Liver (tissue), 9 donors: ENCODE measurements around the gene SREBF2. TPM values are rescaled to one million over a fixed set of nuclear protein-coding genes. Genes with fewer than 3 reads are reported as not detected.

Source experiments
- DNase-seq: peaks from one replicate; pipeline ENCODE4 v3.0.0-alpha.2; 2017; ENCODE audit warnings: low spot score
- H3K27ac ChIP-seq, 2 donors: one replicate each; pipeline ENCODE4 v1.7.0; 2013; ENCODE audit warnings: inconsistent platforms in 2 of 2, low read length in 2 of 2, control low read depth in 1 of 2, low read depth in 1 of 2, mild to moderate bottlenecking in 1 of 2
- H3K27me3 ChIP-seq, 4 donors: one replicate each; pipeline versions ENCODE4 v1.6.1 to v1.7.0; 2013; ENCODE audit warnings: low read length in 3 of 4, inconsistent platforms in 1 of 4, mild to moderate bottlenecking in 1 of 4, moderate library complexity in 1 of 4; ENCODE audit not compliant: control insufficient read depth in 4 of 4, insufficient read depth in 4 of 4
- H3K36me3 ChIP-seq, 4 donors: one replicate each; pipeline versions ENCODE4 v1.6.1 to v1.7.0; 2013; ENCODE audit warnings: low read length in 3 of 4, mild to moderate bottlenecking in 3 of 4, low read depth in 1 of 4, moderate library complexity in 1 of 4; ENCODE audit not compliant: control insufficient read depth in 4 of 4, insufficient read depth in 3 of 4
- H3K4me1 ChIP-seq, 4 donors: one replicate each; pipeline versions ENCODE4 v1.6.1 to v1.7.0; 2013; ENCODE audit warnings: low read length in 3 of 4, mild to moderate bottlenecking in 3 of 4, moderate library complexity in 1 of 4; ENCODE audit not compliant: control insufficient read depth in 4 of 4, insufficient read depth in 4 of 4
- H3K4me3 ChIP-seq, 3 donors: one replicate each; pipeline versions ENCODE4 v1.6.1 to v1.7.0; 2013; ENCODE audit warnings: low read length in 3 of 3, control low read depth in 1 of 3, low read depth in 1 of 3, mild to moderate bottlenecking in 1 of 3
- H3K9ac ChIP-seq, 2 donors: one replicate each; pipeline ENCODE4 v1.7.0; 2013; ENCODE audit warnings: low read length in 2 of 2, mild to moderate bottlenecking in 2 of 2, moderate library complexity in 2 of 2, control low read depth in 1 of 2, low read depth in 1 of 2
- H3K9me3 ChIP-seq, 4 donors: one replicate each; pipeline versions ENCODE4 v1.6.1 to v1.7.0; 2013; ENCODE audit warnings: low read length in 3 of 4; ENCODE audit not compliant: control insufficient read depth in 4 of 4
- ATF3 ChIP-seq: IDR thresholded peaks from 2 replicates; pipeline ENCODE4 v1.6.1; 2016; ENCODE audit warnings: antibody characterized with exemption
- CTCF ChIP-seq: fragments of 150-350 bp; IDR thresholded peaks from 2 replicates; pipeline ENCODE4 v1.5.1; 2017; ENCODE audit warnings: improper control_type of control experiment, low read depth, low read length; ENCODE audit not compliant: missing input control
- FOXA2 ChIP-seq: IDR thresholded peaks from 2 replicates; pipeline ENCODE4 v1.6.1; 2016; ENCODE audit warnings: antibody characterized with exemption
- GABPA ChIP-seq, 2 donors: IDR thresholded peaks in 1 of 2; conservative IDR thresholded peaks in 1 of 2; 2 replicates each; pipeline ENCODE4 v1.6.1; 2016; ENCODE audit warnings: antibody characterized with exemption in 2 of 2, mild to moderate bottlenecking in 1 of 2, moderate library complexity in 1 of 2
- HNF4G ChIP-seq: IDR thresholded peaks from 2 replicates; pipeline ENCODE4 v1.6.1; 2016; ENCODE audit warnings: antibody characterized with exemption
- NR2F2 ChIP-seq: IDR thresholded peaks from 2 replicates; pipeline ENCODE4 v1.6.1; 2016; ENCODE audit warnings: antibody characterized with exemption
- RAD21 ChIP-seq, 2 donors: IDR thresholded peaks; 2 replicates each; pipeline ENCODE4 v1.6.1; 2016; ENCODE audit warnings: antibody characterized with exemption in 2 of 2, mild to moderate bottlenecking in 2 of 2
- REST ChIP-seq: IDR thresholded peaks from 2 replicates; pipeline ENCODE4 v1.6.1; 2016; ENCODE audit warnings: antibody characterized with exemption, mild to moderate bottlenecking
- RXRA ChIP-seq, 2 donors: IDR thresholded peaks; 2 replicates each; pipeline ENCODE4 v1.6.1; 2017 to 2018; ENCODE audit warnings: antibody characterized with exemption in 2 of 2, mild to moderate bottlenecking in 1 of 2
- TAF1 ChIP-seq: conservative IDR thresholded peaks from 2 replicates; pipeline ENCODE4 v1.6.1; 2016; ENCODE audit warnings: antibody characterized with exemption, mild to moderate bottlenecking
- YY1 ChIP-seq: IDR thresholded peaks from 2 replicates; pipeline ENCODE4 v1.6.1; 2016; ENCODE audit warnings: antibody characterized with exemption, mild to moderate bottlenecking
- ZBTB33 ChIP-seq: IDR thresholded peaks from 2 replicates; pipeline ENCODE4 v1.6.1; 2016; ENCODE audit warnings: antibody characterized with exemption
- WGBS: extraction: QIAGEN DNeasy Blood & Tissue Kit; methylation state at CpG from one replicate; pipeline ENCODE4 v1.1.7; 2013; 5-methylcytosine and 5-hydroxymethylcytosine counted together
- polyA plus RNA-seq, 2 donors: library from polyadenylated mRNA; stranded (reverse) in 1 of 2; unstranded in 1 of 2; fragments of 200-250 nt in 1 of 2; fragments of >200 nt in 1 of 2; fragmentation: Nextera tagmentation in 1 of 2; extraction: Ambion mirVana in 1 of 2; gene quantifications; one replicate each; pipeline versions ENCODE4 v1.2.1 to v1.2.3, GENCODE V29; 2013 to 2015
- total RNA-seq, 2 donors: library from RNA; depleted of rRNA; stranded (reverse); fragments of >200 nt; gene quantifications; one replicate each; pipeline ENCODE4 v1.2.3, GENCODE V29; 2014
- donor health status: healthy.
- donor health status: healthy.
- donor health status: healthy.
- donor health status: healthy.
- donor health status: healthy.

The SREBF2 gene
- total and polyA plus RNA-seq, 4 donors, result 18.3 to 69.6 (median 57.3) TPM

GRCh38 chr22:41826430-41827383 lies 6.2 kb upstream of the SREBF2 start:
- Histone ChIP-seq H3K4me1 (no peaks in the 10 kb centered on the region), H3K27ac (no peak overlapping the region), H3K27me3 (no peaks in the 10 kb centered on the region), H3K4me3 (no peak overlapping the region), H3K36me3 (no peaks in the 10 kb centered on the region), H3K9ac (no peak overlapping the region), H3K9me3 (no peaks in the 10 kb centered on the region)
- TF ChIP-seq RAD21 (IDR thresholded peaks at IDR 0.05) (no peak), TAF1 (no peak), CTCF (no peak), HNF4G (no peak), ATF3 (no peak), RXRA (IDR thresholded peaks at IDR 0.05) (no peak), GABPA (IDR thresholded peaks at IDR 0.05 in 1 of 2, conservative IDR thresholded peaks at IDR 0.05 in 1 of 2) (no peak), YY1 (no peak), NR2F2 (no peak), ZBTB33 (no peak), REST (no peak)
- 82% methylated on average over 11 of the region's 11 CpGs for WGBS
- DNase-seq, result no peak

- TF ChIP-seq FOXA2 (no peak), ATF3 (no peak), CTCF (no peak), HNF4G (no peak), TAF1 (no peak)
- Histone ChIP-seq H3K27ac (no peak overlapping the region), H3K4me1 (peaks cover 0 to 5% (median 0%) of the 10 kb centered on the region in 4 donors)
Measured at GRCh38 chr22:41827671-41828070, 5.2 kb upstream of the SREBF2 start.

More at GRCh38 chr22:41827671-41828070, 5.2 kb upstream of the SREBF2 start:
- 87% methylated on average over 6 of the region's 6 CpGs for WGBS
- no peaks in the 10 kb centered on the region for H3K36me3 ChIP-seq
- no peak for DNase-seq
- H3K9ac ChIP-seq, result no peak overlapping the region
- no peaks in the 10 kb centered on the region for H3K9me3 ChIP-seq
- H3K4me3 ChIP-seq, result no peak overlapping the region
- H3K27me3 ChIP-seq, result no peaks in the 10 kb centered on the region
